Subcutaneous adipose tissue (tissue), 4 donors: ENCODE results near the gene RFC5. TPM values are rescaled to one million over a fixed set of nuclear protein-coding genes. Genes with fewer than 3 reads are reported as not detected.

Experiments used
- CTCF ChIP-seq: fragments of 450-650 bp; IDR thresholded peaks from one replicate; pipeline ENCODE4 v1.5.1; 2016; ENCODE audit warnings: low read depth, mild to moderate bottlenecking, control low read depth, antibody characterized with exemption, moderate library complexity
- total RNA-seq, 4 donors: library from RNA; depleted of rRNA; stranded (reverse); fragments of >200 nt; gene quantifications; one replicate each; pipeline ENCODE4 v1.1.0, GENCODE V29; 2016

RFC5 gene
- total RNA-seq, 4 donors from 2014 or later: 7.0 to 20.7 (median 8.2) TPM

- TF ChIP-seq CTCF: no peak
Measured at GRCh38 chr12:118044075-118044474, 27.6 kb downstream of the RFC5 start.

- TF ChIP-seq CTCF: no peak
Measured at GRCh38 chr12:118044577-118044976, 28.1 kb downstream of the RFC5 start.

- TF ChIP-seq CTCF: no peak
Measured at GRCh38 chr12:118046430-118046829, 29.9 kb downstream of the RFC5 start.

- TF ChIP-seq CTCF: no peak
Measured at GRCh38 chr12:118050972-118051910, 34.7 kb downstream of the RFC5 start.

- no peak for TF ChIP-seq CTCF
Measured at GRCh38 chr12:118052324-118053070, 36.0 kb downstream of the RFC5 start.

GRCh38 chr12:118053071-118053985 lies 36.8 kb downstream of the RFC5 start:
- no peak for TF ChIP-seq CTCF
